ENCODE results near the gene SCGB1C2. TPM values are rescaled to one million over a fixed set of nuclear protein-coding genes. Genes with fewer than 3 reads are reported as not detected.
A peak's percentile ranks its signal among the peaks of the same experiment; 100 is the strongest.
"Not testable (repeated sequence)": the region's sequence is repeated elsewhere in the genome, so short reads cannot be mapped to it uniquely, and the experiment has no call there.

The SCGB1C2 gene
- total RNA-seq = not detected

DNA sequence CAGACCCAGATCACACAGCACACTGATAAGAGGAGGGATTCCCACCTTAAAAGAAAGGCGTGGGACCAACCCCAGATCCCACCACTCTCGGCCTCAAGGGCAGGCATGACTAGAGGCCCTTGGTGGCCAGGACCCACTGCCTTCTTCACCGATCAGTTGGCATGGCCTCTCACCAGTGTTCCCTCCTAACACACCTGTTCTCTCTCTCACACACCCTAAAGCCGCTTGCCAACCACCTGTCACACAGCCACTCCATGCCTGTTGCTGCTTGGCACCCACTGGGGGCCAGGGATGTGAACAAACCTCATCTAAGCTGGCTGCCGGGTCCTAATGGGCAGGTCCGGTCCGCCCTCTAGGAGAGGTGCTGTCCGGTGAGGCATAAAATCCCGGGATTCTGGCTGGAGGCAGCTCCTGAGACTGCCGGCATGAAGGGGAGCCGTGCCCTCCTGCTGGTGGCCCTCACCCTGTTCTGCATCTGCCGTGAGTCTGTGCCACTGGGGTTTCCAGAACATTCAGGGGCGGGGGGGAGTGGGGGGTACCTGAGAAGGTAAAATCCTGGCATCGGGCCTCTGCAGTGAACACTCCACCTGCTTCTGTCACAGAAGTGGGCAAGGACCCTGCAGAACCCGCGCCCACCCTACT is at the start of gene SCGB1C2:
TSS of gene SCGB1C2 (plus strand) at position 404 of the 642 bp plus-strand sequence. CDS start at position 426, 22 bp downstream.
- H3K27ac ChIP-seq; H3K9me3 ChIP-seq; H3K4me1 ChIP-seq (ENCODE audit: control insufficient read depth in 1 of 2, low read depth in 2 of 2); ATAC-seq (ENCODE audit: insufficient number of reproducible peaks, low FRiP score, low read depth); DNase-seq (ENCODE audit: low spot score); H3K4me3 ChIP-seq; H3K36me3 ChIP-seq; H3K27me3 ChIP-seq (replicated peaks; ENCODE audit: insufficient read depth): not testable (repeated sequence)

- not testable (repeated sequence) for H3K4me3 ChIP-seq
Observed at GRCh38 chr17:113111-113510, 24.3 kb upstream of the SCGB1C2 start.

GRCh38 chr17:118339-118917 is 18.9 kb upstream of the SCGB1C2 start:
- not testable (repeated sequence) for H3K27ac ChIP-seq; H3K4me3 ChIP-seq; DNase-seq (ENCODE audit: low spot score); H3K36me3 ChIP-seq; H3K27me3 ChIP-seq (replicated peaks; ENCODE audit: insufficient read depth); H3K9me3 ChIP-seq; ATAC-seq (ENCODE audit: insufficient number of reproducible peaks, low FRiP score, low read depth); H3K4me1 ChIP-seq (ENCODE audit: control insufficient read depth in 1 of 2, low read depth in 2 of 2)

More at GRCh38 chr17:113111-113510, 24.3 kb upstream of the SCGB1C2 start:
- H3K9me3 ChIP-seq; H3K27me3 ChIP-seq (replicated peaks; ENCODE audit: insufficient read depth); ATAC-seq (ENCODE audit: insufficient number of reproducible peaks, low FRiP score, low read depth); DNase-seq (ENCODE audit: low spot score); H3K27ac ChIP-seq; H3K36me3 ChIP-seq; H3K4me1 ChIP-seq (ENCODE audit: control insufficient read depth in 1 of 2, low read depth in 2 of 2): not testable (repeated sequence)

DNA sequence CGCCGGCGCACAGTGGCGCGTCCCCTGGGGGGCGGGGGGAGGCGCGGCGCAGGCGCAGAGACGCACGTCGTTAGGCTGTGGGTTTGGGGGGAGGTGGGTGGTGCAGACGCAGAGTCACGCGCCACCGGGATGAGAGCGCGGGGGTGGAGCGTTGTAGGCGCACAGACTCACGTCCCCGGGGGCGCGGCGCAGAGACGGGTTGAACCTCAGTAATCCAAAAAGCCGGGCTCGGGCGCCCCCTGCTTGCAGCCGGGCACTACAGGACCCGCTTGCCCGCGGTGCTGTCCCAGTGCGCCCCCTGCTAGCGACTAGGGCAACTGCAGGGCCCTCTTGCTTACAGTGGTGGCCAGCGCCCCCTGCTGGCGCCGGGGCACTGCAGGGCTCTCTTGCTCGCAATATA is 3.4 kb upstream of the SCGB1C2 start:
- not testable (repeated sequence) for H3K36me3 ChIP-seq; H3K27me3 ChIP-seq (replicated peaks; ENCODE audit: insufficient read depth); H3K9me3 ChIP-seq; ATAC-seq (ENCODE audit: insufficient number of reproducible peaks, low FRiP score, low read depth); H3K27ac ChIP-seq; H3K4me1 ChIP-seq (ENCODE audit: control insufficient read depth in 1 of 2, low read depth in 2 of 2); DNase-seq (ENCODE audit: low spot score); H3K4me3 ChIP-seq

DNA sequence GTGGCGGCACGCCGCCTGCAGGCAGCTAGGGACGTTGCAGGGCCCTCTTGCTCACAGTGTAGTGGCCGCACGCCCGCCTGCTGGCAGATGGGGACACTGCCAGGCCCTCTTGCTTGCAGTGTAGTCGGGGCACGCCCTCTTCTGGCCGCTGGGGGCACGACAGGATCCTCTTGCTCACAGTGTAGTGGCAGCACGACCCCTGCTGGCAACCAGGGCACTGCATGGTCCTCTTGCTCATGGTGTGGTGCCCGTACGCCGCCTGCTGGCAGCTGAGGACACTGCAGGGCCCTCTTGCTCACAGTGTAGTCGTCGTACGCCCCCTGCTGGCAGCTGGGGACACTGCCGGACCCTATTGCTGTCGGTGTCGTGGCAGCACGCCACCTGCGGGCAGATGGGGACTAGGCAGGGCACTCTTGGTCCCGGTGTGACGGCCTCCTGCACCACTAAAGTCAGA is 3.0 kb upstream of the SCGB1C2 start:
- H3K27me3 ChIP-seq (replicated peaks; ENCODE audit: insufficient read depth); H3K4me3 ChIP-seq; H3K4me1 ChIP-seq (ENCODE audit: control insufficient read depth in 1 of 2, low read depth in 2 of 2); H3K27ac ChIP-seq; ATAC-seq (ENCODE audit: insufficient number of reproducible peaks, low FRiP score, low read depth); DNase-seq (ENCODE audit: low spot score); H3K36me3 ChIP-seq; H3K9me3 ChIP-seq: not testable (repeated sequence)

GRCh38 chr17:135022-135421 is 2.3 kb upstream of the SCGB1C2 start:
- ATAC-seq (ENCODE audit: insufficient number of reproducible peaks, low FRiP score, low read depth); H3K27ac ChIP-seq; H3K9me3 ChIP-seq; DNase-seq (ENCODE audit: low spot score); H3K27me3 ChIP-seq (replicated peaks; ENCODE audit: insufficient read depth); H3K36me3 ChIP-seq; H3K4me1 ChIP-seq (ENCODE audit: control insufficient read depth in 1 of 2, low read depth in 2 of 2); H3K4me3 ChIP-seq: not testable (repeated sequence)

GRCh38 chr17:135895-136294 is 1.5 kb upstream of the SCGB1C2 start:
- H3K36me3 ChIP-seq; H3K27ac ChIP-seq; DNase-seq (ENCODE audit: low spot score); H3K9me3 ChIP-seq; H3K4me1 ChIP-seq (ENCODE audit: control insufficient read depth in 1 of 2, low read depth in 2 of 2); ATAC-seq (ENCODE audit: insufficient number of reproducible peaks, low FRiP score, low read depth); H3K4me3 ChIP-seq; H3K27me3 ChIP-seq (replicated peaks; ENCODE audit: insufficient read depth): not testable (repeated sequence)

- not testable (repeated sequence) for H3K27ac ChIP-seq; H3K4me3 ChIP-seq; ATAC-seq (ENCODE audit: insufficient number of reproducible peaks, low FRiP score, low read depth); H3K27me3 ChIP-seq (replicated peaks; ENCODE audit: insufficient read depth); H3K4me1 ChIP-seq (ENCODE audit: control insufficient read depth in 1 of 2, low read depth in 2 of 2); DNase-seq (ENCODE audit: low spot score); H3K36me3 ChIP-seq; H3K9me3 ChIP-seq
- TF ChIP-seq CTCF (IDR thresholded peaks at IDR 0.05) = peak; percentile 50
Observed at GRCh38 chr17:136531-136930, 838 bp upstream of the SCGB1C2 start.

DNA sequence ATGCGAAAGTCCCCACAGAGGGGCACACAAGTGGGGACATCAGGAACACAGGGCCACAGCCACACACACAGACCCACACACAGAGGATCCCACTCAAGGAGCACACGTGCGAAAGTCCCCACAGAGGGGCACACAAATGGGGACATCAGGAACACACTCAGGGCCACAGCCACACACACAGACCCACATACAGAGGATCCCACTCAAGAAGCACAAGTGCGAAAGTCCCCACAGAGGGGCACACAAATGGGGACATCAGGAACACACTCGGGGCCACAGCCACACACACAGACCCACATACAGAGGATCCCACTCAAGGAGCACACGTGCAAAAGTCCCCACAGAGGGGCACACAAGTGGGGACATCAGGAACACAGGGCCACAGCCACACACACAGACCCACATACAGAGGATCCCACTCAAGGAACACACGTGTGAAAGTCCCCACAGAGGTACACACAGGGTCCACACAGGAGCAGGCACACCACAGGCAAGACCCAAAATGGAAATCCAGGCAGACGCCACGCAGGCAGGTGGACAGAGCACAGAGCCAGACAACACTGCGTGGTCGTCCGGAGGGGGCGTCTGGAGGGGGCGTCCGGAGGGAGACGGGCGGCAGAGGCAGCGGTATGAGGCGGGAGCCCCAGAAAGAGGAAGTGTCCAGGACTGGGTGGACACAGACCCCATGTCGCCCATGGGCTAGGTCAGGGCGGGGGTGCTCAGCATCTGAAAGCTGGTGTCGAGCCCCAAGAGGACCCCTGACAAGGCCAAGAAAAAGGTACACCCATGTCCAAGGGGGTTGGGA is 2.2 kb downstream of the SCGB1C2 start:
- DNase-seq (ENCODE audit: low spot score); H3K27me3 ChIP-seq (replicated peaks; ENCODE audit: insufficient read depth); ATAC-seq (ENCODE audit: insufficient number of reproducible peaks, low FRiP score, low read depth); H3K27ac ChIP-seq; H3K36me3 ChIP-seq; H3K9me3 ChIP-seq; H3K4me1 ChIP-seq (ENCODE audit: control insufficient read depth in 1 of 2, low read depth in 2 of 2); H3K4me3 ChIP-seq: not testable (repeated sequence)
